ENCODE results near the gene TOMM22. TPM values are rescaled to one million over a fixed set of nuclear protein-coding genes. Genes with fewer than 3 reads are reported as not detected.

Gene TOMM22
- polyA plus RNA-seq (2012; ENCODE audit: insufficient read length, low read depth) = 48.3 TPM

- TF ChIP-seq FOXP2 (optimal IDR thresholded peaks at IDR 0.05; ENCODE audit: borderline replicate concordance, extremely low read depth, extremely low read length, insufficient read depth) (peak; percentile 87), REST (IDR thresholded peaks at IDR 0.05; ENCODE audit: insufficient read depth in 1 of 2, low read depth in 2 of 2, low read length in 2 of 2) (0 out of 4 replicates have a peak, but pooled peaks of 1 of the 2 experiments have one; percentile 11), SIN3A (IDR thresholded peaks at IDR 0.05; ENCODE audit: borderline replicate concordance, insufficient read depth, low read length) (no peak), POLR2AphosphoS5 (IDR thresholded peaks at IDR 0.05; ENCODE audit: low read depth, low read length) (peak; percentile 83), TAF1 (IDR thresholded peaks at IDR 0.05; ENCODE audit: borderline replicate concordance, insufficient read depth, low read length) (peak; percentile 93)
Observed at GRCh38 chr22:38681582-38682335, at the start of gene TOMM22. TSS of gene TOMM22 (plus strand) at chr22:38681957. CDS start at chr22:38681979, 22 bp downstream.

- no peak for TF ChIP-seq TAF1 (IDR thresholded peaks at IDR 0.05; ENCODE audit: borderline replicate concordance, insufficient read depth, low read length)
Observed at GRCh38 chr22:38632528-38632927, 49.2 kb upstream of the TOMM22 start.

- TF ChIP-seq REST (IDR thresholded peaks at IDR 0.05; ENCODE audit: insufficient read depth in 1 of 2, low read depth in 2 of 2, low read length in 2 of 2) (no peak), POLR2AphosphoS5 (IDR thresholded peaks at IDR 0.05; ENCODE audit: low read depth, low read length) (no peak), SIN3A (IDR thresholded peaks at IDR 0.05; ENCODE audit: borderline replicate concordance, insufficient read depth, low read length) (no peak)
Observed at GRCh38 chr22:38638216-38638615, 43.5 kb upstream of the TOMM22 start.

- no peak for TF ChIP-seq SIN3A (IDR thresholded peaks at IDR 0.05; ENCODE audit: borderline replicate concordance, insufficient read depth, low read length)
- TF ChIP-seq TAF1 (IDR thresholded peaks at IDR 0.05; ENCODE audit: borderline replicate concordance, insufficient read depth, low read length) = no peak
- no peak for TF ChIP-seq POLR2AphosphoS5 (IDR thresholded peaks at IDR 0.05; ENCODE audit: low read depth, low read length)
- TF ChIP-seq FOXP2 (optimal IDR thresholded peaks at IDR 0.05; ENCODE audit: borderline replicate concordance, extremely low read depth, extremely low read length, insufficient read depth) = no peak
- TF ChIP-seq REST (IDR thresholded peaks at IDR 0.05; ENCODE audit: insufficient read depth in 1 of 2, low read depth in 2 of 2, low read length in 2 of 2) = no peak
Observed at GRCh38 chr22:38638728-38639127, 43.0 kb upstream of the TOMM22 start.

GRCh38 chr22:38641476-38642040, 40.2 kb upstream of the TOMM22 start:
- TF ChIP-seq POLR2AphosphoS5 (IDR thresholded peaks at IDR 0.05; ENCODE audit: low read depth, low read length) = no peak
- TF ChIP-seq REST (IDR thresholded peaks at IDR 0.05; ENCODE audit: insufficient read depth in 1 of 2, low read depth in 2 of 2, low read length in 2 of 2) = no peak
- no peak for TF ChIP-seq SIN3A (IDR thresholded peaks at IDR 0.05; ENCODE audit: borderline replicate concordance, insufficient read depth, low read length)
- no peak for TF ChIP-seq TAF1 (IDR thresholded peaks at IDR 0.05; ENCODE audit: borderline replicate concordance, insufficient read depth, low read length)
- no peak for TF ChIP-seq FOXP2 (optimal IDR thresholded peaks at IDR 0.05; ENCODE audit: borderline replicate concordance, extremely low read depth, extremely low read length, insufficient read depth)

Data from PFSK-1 (cell line).